22Rv1 (cell line): Measurements from ENCODE around the gene WSCD2.

ENCODE experiments used
- H3K27ac ChIP-seq: fragments of 450-650 bp; 2 replicates; pipeline ENCODE4 v1.5.1; 2017
- ZFX ChIP-seq: fragments of 450-650 bp; IDR thresholded peaks from 2 replicates; pipeline ENCODE4 v1.6.1; 2017; ENCODE audit warnings: antibody characterized with exemption, borderline replicate concordance
- TF ChIP-seq, protein P1 (sequence below): fragments of 450-650 bp; IDR thresholded peaks from 2 replicates; pipeline ENCODE4 v1.5.1; 2017; ENCODE audit warnings: mild to moderate bottlenecking

Gene WSCD2

DNA sequence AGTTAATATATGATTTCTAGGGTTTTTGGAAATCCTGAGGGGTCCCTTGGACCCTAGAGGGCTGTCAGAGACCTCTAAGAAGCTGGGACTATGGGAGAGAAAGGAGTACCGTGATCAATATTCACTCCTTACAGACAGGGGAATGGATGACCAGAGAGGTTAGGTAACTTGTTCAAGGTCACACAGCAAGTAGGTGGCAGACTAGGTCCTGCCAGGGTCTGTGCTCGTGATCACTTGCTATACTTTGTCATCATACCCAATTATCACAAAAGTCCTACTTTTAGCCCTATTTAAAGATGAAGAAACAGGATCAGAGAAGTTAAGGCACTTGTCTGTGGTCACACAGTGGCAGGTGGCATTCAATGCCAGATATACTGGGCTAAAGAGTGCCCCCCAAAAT is 42.9 kb downstream of the WSCD2 start:
- no peak overlapping the region for H3K27ac ChIP-seq
- TF ChIP-seq ZFX = no peak
- TF ChIP-seq, protein P1, sequence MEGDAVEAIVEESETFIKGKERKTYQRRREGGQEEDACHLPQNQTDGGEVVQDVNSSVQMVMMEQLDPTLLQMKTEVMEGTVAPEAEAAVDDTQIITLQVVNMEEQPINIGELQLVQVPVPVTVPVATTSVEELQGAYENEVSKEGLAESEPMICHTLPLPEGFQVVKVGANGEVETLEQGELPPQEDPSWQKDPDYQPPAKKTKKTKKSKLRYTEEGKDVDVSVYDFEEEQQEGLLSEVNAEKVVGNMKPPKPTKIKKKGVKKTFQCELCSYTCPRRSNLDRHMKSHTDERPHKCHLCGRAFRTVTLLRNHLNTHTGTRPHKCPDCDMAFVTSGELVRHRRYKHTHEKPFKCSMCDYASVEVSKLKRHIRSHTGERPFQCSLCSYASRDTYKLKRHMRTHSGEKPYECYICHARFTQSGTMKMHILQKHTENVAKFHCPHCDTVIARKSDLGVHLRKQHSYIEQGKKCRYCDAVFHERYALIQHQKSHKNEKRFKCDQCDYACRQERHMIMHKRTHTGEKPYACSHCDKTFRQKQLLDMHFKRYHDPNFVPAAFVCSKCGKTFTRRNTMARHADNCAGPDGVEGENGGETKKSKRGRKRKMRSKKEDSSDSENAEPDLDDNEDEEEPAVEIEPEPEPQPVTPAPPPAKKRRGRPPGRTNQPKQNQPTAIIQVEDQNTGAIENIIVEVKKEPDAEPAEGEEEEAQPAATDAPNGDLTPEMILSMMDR = no peak

DNA sequence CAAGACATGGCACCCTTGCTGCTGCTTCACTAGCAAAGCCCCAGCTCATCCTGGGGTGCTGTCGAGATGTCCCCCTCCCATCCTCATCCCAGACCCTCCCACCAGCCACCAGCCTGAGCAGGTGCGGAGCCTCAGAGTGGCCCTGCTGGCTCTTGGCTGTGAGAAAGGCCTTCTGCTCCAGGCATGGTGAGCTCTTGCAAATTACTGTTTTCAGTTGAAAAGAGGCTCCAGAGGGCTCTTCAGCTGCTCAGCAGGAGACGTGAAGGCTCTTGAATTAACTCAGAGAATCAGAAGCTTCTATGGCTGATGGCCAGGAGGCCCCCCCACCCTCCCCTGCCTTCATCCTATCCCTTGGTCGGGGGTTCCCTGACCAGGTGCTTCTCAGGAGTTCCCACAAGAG is 44.1 kb downstream of the WSCD2 start:
- TF ChIP-seq, protein P1 = no peak
- TF ChIP-seq ZFX = no peak
- H3K27ac ChIP-seq = no peak overlapping the region

DNA sequence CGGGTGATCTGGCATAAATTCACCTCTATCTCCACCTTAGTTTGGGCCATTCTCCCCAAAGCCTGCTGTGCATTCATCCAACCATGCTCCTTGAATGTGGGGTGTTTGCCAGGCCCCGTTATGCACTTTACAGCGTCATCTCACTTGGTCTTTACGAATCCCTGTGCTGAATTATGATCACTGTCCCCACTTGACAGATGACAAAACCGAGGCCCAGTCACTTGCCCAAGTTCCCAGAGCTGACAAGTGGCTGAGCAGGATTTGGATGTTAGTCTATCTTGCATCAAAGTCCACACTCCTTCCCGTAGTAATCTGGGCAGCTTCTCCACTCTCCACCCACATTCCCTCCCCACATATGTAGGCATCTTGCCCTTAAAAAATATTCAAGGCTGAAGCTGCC is 44.8 kb downstream of the WSCD2 start:
- H3K27ac ChIP-seq = no peak overlapping the region
- TF ChIP-seq, protein P1 = no peak
- no peak for TF ChIP-seq ZFX

DNA sequence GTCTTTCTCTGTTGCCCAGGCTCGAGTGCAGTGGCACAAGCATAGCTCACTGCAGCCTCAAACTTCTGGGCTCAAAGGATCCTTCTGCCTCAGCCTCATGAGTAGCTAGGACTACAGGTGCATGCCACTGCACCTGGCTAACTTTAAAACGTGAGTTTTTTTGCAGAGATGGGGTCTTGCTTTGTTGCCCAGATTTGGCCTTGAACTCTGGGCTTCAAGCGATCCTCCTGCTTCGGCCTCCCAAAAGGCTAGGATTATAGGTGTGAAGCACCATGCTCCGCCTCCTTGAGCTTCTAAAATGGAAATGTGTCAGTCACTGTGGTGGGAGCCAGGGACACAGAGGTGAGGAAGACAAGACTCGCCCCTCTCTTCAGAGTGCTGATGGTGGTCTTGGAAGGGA is 45.6 kb downstream of the WSCD2 start:
- H3K27ac ChIP-seq = no peak overlapping the region
- TF ChIP-seq, protein P1 = no peak
- TF ChIP-seq ZFX = no peak

DNA sequence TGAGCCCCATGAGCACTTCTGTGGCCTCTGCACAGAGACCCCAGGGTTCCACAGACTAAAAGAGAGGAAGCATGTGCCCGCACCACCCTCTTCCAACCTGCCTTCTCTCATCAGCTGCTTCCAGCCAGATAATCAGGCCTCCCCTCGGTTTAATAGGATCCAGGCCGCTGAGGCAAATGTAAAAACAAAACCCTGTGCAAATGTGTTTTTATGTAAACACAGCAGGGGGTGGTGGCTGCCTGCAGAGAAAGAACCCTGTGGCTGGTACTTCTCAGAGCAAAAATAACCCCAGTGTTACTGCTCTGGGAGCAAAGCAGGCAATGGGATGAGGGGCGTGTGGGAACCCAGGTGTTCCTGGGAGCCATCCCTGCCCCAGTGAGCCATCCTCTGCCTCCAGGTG is 46.2 kb downstream of the WSCD2 start:
- TF ChIP-seq, protein P1 = no peak
- TF ChIP-seq ZFX = no peak
- H3K27ac ChIP-seq = no peak overlapping the region

DNA sequence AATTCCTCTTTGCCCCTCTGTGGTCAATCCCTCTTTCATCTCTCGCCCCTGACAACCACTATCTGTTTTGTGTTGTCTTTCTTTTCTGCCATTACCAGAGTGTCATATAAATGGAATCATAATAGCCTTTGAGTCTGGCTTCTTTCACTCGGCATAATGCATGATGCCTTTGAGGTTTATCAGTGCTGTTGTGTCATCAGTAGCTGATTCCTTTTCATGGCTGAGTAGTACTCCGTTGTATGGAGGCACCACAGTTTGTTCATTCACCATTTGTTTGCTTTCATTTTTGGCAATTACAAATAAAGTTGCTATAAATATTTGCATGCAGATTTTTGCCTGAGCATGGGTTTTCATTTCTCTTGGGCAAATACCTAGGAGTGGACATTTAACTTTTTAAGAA is 47.2 kb downstream of the WSCD2 start:
- no peak overlapping the region for H3K27ac ChIP-seq
- TF ChIP-seq, protein P1 = no peak
- TF ChIP-seq ZFX = no peak

DNA sequence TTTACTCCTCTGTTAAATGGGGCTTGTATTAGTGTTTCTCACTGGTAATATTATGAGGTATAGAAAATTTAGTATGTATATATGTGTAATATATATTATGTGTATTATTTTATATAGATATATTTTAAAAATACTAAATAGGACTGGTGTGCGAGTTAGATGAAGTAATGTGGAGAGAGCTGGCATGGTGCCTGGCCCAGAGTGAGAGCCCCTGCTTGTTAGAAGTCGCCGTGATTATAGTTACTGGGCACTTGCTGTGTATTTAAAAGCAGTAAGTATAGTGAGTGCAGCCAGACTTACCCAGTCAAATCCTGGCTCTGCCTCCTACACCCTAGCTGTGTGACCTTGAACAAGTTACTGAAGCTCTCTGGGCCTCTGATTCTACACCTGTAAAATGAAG is 48.0 kb downstream of the WSCD2 start:
- H3K27ac ChIP-seq = no peak overlapping the region
- TF ChIP-seq, protein P1 = no peak
